ENCODE data around the gene HENMT1.

DNA sequence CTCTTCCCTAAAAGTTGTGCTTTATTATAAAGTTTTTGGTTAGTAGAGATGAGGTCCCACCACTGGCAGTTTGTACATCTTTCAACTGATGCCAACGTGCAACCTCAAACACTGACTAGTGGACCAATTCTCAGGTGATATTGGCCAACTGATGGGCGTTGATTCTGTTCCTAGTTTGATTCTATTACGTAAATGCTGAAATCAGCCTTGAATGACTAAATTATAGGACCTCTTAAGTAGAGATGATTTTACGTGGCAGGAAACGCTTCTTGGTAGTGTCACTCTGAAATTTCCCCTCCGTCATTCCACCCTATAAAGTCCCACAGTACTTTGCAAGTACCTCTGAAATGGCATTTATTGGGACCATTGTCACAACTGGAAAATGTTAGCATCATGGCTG is 43.0 kb upstream of the HENMT1 start:
- TF ChIP-seq, protein P1, sequence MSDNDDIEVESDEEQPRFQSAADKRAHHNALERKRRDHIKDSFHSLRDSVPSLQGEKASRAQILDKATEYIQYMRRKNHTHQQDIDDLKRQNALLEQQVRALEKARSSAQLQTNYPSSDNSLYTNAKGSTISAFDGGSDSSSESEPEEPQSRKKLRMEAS (IDR thresholded peaks at IDR 0.05) = no peak
- TF ChIP-seq EGR1 (IDR thresholded peaks at IDR 0.05) (no peak), FOXM1 (IDR thresholded peaks at IDR 0.05; ENCODE audit: borderline replicate concordance, low read depth) (no peak), RAD21 (IDR thresholded peaks at IDR 0.05; ENCODE audit: low read depth) (no peak), EP300 (IDR thresholded peaks at IDR 0.05; ENCODE audit: borderline replicate concordance) (no peak)
